GM19468 (cell line): ENCODE measurements around the gene POLR1A.
"Not testable (repeated sequence)": the region's sequence is repeated elsewhere in the genome, so short reads cannot be mapped to it uniquely, and the experiment has no call there.

Experiments
- ATAC-seq: cut with Tn5 transposase; IDR thresholded peaks from one replicate; pipeline ENCODE4 v1.9.1; 2021; ENCODE audit warnings: mild to moderate bottlenecking, moderate library complexity, moderate number of reproducible peaks; ENCODE audit not compliant: unreplicated experiment; ENCODE audit errors: extremely low read depth

Gene POLR1A

GRCh38 chr2:86002375-86002774, 103.3 kb downstream of the POLR1A start:
- no peak for ATAC-seq

- ATAC-seq, result no peak
Observed at GRCh38 chr2:86001326-86001725, 104.4 kb downstream of the POLR1A start.

GRCh38 chr2:86000938-86001312, 104.8 kb downstream of the POLR1A start:
- no peak for ATAC-seq

- ATAC-seq, result no peak
Observed at GRCh38 chr2:86000131-86000937, 105.4 kb downstream of the POLR1A start.

- no peak for ATAC-seq
Observed at GRCh38 chr2:85999061-85999831, 106.4 kb downstream of the POLR1A start.

- ATAC-seq, result no peak
Observed at GRCh38 chr2:85998071-85998991, 107.4 kb downstream of the POLR1A start.

GRCh38 chr2:85997017-85997970, 108.4 kb downstream of the POLR1A start:
- no peak for ATAC-seq

- no peak for ATAC-seq
Observed at GRCh38 chr2:85996591-85996990, 109.1 kb downstream of the POLR1A start.

- ATAC-seq, result no peak
Observed at GRCh38 chr2:85995648-85996529, 109.8 kb downstream of the POLR1A start.

- no peak for ATAC-seq
Observed at GRCh38 chr2:85994897-85995647, 110.6 kb downstream of the POLR1A start.

GRCh38 chr2:85994421-85994777, 111.3 kb downstream of the POLR1A start:
- no peak for ATAC-seq

GRCh38 chr2:85992611-85993010, 113.1 kb downstream of the POLR1A start:
- no peak for ATAC-seq

- not testable (repeated sequence) for ATAC-seq
Observed at GRCh38 chr2:85992053-85992452, 113.6 kb downstream of the POLR1A start.

GRCh38 chr2:85990084-85990483, 115.6 kb downstream of the POLR1A start:
- ATAC-seq, result no peak

- ATAC-seq, result no peak
Observed at GRCh38 chr2:85989288-85989865, 116.3 kb downstream of the POLR1A start.

GRCh38 chr2:85988914-85989270, 116.8 kb downstream of the POLR1A start:
- ATAC-seq, result no peak

- ATAC-seq, result no peak
Observed at GRCh38 chr2:85988175-85988913, 117.3 kb downstream of the POLR1A start.
